HG03159 (cell line): ENCODE measurements around the gene SDC1.
"Not testable (repeated sequence)": the region's sequence is repeated elsewhere in the genome, so short reads cannot be mapped to it uniquely, and the experiment has no call there.

Source experiments
- ATAC-seq: cut with Tn5 transposase; IDR thresholded peaks from one replicate; pipeline ENCODE4 v1.9.1; 2021; ENCODE audit warnings: mild to moderate bottlenecking, moderate library complexity; ENCODE audit not compliant: unreplicated experiment

Gene SDC1, protein sequence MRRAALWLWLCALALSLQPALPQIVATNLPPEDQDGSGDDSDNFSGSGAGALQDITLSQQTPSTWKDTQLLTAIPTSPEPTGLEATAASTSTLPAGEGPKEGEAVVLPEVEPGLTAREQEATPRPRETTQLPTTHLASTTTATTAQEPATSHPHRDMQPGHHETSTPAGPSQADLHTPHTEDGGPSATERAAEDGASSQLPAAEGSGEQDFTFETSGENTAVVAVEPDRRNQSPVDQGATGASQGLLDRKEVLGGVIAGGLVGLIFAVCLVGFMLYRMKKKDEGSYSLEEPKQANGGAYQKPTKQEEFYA

DNA sequence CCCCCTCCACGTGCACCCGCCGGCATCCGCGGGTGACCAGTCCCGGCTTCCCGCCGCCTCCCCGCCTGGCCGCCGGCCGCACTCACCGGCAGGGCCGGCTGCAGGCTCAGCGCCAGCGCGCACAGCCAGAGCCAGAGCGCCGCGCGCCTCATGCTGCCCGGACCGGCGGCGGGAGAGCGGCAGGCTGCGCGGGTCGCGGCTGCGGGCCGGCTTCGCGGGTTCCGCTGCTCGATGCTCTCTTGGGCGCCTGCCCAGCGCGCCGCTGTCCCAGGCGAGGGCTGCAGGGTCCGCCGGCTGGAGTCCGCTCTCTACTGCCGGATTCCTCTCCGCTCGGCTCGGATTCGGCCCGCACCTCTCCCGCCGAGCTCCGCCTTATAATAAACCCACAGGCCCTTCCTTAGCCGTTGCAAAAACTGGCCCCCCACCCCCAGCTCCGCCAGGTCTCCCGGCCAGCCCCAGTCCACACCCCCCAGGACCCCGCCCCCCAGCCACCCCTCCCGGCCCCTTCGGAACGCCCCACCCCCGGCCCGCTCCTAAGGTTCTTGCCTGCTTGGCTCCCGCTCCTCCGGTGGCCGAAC is at the start of gene SDC1:
Gene SDC1, minus strand, starts transcription at position 415 of the 578 bp plus-strand sequence. Its CDS starts 263 bp downstream, at position 152.
- ATAC-seq: no peak

DNA sequence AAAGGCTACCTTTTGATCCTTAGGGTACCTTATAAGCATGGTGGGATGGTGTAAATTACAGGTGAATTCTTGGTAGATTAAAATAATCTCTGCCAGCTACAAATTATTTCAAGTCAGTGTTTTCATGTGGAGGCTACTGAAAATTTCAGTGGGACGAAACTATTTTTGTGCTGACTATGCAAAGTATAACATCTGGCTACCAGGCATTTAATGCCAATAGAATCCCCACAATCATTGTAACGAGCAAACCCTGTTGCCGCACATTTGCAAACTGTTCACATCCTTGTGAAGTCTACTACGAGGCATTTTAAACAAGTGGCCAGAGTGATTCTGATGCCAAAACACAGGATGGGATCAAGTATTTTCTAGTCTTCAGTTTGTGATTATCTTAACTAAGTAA is 48.1 kb upstream of the SDC1 start:
- ATAC-seq: no peak

DNA sequence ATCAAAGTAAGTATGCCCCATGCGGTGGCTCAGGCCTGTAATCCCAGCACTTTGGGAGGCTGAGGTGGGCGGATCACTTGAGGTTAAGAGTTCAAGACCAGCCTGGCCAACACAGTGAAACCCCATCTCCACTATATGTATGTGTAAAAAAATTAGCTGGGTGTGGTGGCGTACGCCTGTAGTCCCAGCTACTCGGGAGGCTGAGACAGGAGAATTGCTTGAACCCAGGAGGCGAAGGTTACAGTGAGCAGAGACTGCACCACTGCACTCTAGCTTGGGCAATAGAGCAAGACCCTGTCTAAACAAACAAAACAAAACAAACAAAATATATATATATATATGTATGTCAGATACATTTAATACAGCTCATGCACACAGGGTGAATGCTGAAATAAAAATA is 43.4 kb upstream of the SDC1 start:
- not testable (repeated sequence) for ATAC-seq

DNA sequence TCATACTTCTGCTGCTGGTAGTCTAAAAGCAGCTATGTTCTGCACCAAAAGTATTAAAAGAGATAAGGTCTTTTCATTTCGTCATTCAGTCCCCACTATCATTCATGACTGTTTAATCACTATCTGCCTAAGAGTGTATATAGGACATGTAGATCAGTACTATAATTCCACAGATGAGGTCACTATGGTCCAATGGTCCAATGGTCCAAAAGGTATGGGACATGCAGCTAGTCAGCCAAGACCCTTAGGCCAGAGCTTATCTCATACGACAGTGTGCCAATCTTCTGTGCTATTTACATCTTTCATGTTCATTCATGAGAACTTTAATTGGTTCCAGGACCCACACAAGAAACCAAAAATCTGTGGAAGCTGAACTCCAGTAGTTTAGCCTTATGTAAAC is 42.6 kb upstream of the SDC1 start:
- no peak for ATAC-seq

DNA sequence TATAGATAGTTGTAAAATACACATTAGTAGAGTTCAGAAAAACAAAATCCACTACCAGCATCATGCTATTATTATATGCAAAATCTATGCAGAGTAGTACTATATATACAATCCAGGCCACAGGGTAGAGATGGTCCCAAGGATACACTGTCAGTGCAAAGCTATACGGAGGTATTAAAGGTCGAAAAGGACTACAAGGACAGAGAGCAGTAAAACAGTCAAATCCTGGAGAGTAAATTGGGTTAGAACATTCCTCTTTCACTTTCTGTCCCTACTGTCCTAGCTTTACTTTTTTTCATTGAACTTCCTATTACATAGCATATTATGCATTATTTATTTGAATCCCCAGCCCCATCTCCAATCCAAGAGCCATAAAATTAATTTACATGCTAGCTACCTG is 39.7 kb upstream of the SDC1 start:
- no peak for ATAC-seq

DNA sequence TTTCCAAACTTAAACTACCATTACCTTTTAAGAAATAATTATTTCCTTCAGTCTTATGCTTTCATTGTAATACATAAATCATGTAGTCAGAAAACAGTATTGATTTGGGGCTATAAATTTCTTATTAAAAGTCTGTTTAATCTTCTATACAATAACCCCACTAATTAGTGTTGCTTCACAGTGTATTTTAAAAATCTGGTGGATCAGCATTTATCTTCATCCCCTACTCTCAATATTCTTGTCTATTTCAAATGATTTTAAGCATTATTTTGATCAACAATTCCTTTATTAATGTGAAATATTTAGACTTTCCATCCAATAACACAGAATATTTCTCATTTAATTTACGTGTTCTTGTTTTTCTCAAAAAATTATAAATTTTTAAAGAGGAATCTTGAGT is 32.5 kb upstream of the SDC1 start:
- ATAC-seq: no peak

DNA sequence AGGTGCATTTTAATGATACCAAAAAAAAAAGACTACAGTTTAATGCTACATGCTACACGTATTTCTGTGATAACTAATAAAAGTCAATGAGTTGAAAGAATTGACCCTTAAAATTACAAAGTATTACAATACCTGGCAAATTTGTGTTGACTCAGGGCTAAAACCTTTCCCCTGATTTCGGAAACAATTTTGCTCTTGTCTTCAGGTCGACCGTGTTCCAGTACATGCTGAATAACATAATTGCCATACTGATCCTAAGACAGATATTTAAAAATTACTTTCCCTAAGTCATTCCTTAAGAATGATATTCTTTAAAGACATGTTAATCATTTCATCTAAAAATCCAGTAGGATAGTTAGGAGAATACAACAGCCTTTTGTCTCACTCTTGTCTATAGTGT is 29.8 kb upstream of the SDC1 start:
- ATAC-seq: no peak

DNA sequence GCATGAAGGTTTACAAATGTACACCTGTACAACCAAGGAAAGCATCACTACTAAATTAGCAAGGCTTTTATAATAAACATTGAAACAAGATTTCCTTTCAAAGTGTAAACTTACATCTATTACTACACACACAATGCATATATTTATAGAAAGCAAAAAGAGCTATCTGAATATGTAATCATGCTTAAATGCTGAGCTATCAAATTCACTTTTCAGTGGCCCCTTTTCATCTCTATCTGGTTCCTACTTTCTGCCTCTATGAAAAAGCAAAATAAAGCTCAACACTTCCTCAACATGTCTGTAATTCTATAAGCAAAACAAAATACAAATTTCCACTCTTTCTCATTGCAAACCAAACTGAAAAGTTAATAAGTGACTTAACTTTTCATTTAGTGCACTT is 25.5 kb upstream of the SDC1 start:
- ATAC-seq: no peak

DNA sequence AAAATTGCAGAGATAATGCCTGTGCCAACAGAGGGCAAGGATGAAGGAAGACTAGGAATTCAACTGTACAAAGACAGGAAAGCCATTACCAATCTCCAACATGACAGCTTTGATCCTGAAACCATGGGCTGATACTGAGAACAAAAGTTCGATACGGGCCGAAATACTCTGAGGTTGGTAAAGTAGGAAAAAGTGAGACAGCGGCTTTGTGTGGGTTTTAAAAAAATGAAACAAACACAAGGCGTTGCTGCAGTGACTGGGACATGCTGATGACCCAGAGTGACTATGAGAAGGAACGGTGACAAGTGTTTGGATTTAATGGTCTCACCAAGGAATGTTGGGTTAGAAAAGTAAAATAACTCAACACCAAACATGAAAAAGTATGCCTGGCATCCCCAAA is 24.2 kb upstream of the SDC1 start:
- ATAC-seq: no peak

DNA sequence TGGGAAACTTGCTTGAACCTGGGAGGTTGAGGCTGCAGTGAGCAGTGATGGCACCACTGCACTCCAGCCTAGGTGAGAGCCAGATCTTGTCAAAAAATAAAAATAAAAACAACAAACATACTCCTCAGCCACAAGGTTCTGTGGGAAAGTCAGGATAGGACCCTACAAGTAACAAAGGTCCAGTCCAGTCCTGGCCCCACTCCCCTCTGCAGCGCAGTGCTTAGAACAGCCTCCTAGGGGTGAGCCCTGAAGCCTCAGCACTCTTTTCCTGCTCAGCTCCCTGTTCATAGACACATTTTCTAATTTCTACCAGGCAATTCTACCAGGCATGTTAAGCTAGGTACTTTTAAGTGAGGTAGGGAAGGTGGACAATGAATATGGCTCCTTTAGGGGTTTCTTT is 22.2 kb upstream of the SDC1 start:
- ATAC-seq: no peak

DNA sequence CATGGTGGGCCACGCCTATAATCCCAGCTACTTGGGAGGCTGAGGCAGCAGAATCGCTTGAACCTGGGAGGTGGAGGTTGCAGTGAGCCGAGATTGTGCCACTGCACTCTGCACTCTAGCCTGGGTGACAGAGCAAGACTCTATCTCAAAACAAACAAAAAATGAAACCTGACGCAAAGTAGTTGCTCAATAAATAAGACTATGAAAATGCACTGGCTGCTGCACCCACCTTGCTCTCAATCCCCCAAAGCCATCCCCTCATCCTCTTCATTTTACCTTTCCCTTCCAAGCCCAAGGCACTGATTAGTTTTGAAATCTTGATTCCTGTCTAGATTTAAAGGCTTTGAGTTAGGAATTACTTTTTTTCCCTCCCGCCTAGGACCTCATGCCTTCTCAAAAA is 18.7 kb upstream of the SDC1 start:
- not testable (repeated sequence) for ATAC-seq

DNA sequence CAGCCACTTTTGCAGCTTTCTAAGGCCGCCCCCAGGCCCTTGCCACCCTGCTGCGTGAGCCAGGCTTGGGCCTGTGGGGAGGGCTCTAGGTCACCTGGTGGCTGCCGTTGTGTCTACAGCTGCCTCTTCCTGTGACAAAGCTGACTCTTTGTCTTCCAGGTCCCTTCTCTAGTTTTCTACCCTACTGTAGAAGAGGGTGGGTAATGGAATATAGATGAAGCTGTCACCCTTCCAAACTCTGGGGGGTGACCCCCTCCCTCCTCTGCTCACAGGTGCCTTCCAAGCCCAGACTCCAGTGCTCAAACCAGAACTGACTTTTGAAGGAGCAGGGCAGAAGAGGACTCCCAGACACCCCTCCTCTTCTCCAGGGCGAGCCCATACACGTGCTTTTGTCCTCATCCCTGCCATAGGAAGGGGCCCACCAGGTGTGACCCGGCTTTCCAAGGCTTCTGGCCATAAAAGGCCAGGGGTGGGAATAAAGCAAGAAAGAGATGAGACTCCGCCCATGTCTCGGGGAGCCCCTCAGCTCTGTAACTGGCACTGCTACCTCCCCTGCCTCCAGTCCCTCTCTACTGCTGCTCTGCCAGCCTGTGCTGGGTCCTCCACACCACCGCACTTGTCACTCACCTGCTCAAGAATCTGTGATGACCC is 17.9 kb upstream of the SDC1 start:
- ATAC-seq: no peak

DNA sequence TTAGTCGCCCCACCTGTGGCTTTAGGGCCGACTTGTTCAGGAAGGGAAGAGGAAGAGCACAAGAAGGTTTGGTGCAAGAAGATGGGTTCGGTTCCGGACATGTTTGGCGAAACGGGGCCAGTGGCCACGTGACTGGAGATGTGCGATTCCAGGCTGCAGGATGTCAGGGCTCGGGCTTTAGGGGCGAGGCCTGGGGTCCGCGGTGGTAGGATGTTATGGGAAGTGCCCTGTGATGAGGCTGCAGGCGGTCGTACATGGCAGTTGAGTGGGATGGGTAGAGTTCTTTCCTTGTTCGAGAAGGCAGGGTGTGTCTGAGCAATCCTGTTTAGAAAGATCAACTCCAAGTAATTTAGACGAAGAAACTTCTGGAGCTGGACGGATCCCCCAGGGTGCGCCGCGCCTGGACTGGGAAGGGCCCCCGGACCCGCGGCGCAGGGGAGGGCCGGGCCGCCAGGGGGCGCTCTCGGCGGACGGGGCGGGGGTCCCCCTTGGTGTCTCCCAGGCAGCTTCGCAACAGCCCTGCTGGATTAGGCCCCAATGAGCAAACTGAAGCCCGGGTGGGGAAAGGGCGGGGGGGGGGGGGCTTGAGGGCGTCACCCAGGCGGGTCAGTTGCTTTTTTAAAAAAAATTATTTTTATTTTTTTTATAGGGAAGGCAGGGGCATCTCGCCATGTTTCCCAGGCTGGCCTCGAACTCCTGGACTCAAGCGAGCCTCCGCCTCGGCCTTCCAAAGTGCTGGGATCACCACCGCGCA is 17.2 kb upstream of the SDC1 start:
- no peak for ATAC-seq

DNA sequence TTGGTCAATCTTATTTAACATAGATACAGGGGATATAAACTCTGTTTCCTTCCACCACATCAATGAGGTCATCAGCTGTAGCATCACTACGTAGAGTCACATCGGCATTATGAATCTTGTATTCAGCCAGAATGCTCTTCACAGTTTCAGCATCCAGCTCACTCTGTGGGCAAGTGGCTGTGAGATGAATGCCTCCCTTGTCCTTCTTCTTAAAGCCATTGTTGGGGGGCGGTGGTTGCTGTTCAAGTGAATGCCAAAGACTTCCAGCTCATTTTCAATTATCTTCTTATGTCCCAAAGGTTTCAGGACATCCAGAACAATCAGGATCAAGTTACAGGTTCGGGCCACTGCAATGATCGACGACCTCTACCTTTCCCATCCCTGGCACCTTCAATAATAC is 15.4 kb upstream of the SDC1 start:
- not testable (repeated sequence) for ATAC-seq

DNA sequence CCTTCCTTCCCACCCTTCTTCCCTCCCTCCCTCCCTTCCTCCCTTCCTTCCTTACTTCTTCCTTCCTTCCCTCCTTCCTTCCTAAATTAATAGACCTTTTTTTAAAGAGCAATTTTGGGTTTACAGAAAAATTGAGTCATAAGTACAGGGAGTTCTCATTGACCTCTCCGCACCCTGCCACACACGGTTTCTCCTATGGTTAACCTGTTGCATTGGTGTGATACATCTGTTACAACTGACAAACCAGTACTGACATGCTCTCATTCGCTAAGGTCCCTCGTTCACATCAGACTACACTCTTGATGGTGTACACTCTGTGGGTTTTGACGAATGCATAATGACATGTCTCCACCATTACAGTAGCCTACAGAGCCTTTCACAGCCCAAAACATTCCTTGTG is 11.6 kb upstream of the SDC1 start:
- no peak for ATAC-seq

DNA sequence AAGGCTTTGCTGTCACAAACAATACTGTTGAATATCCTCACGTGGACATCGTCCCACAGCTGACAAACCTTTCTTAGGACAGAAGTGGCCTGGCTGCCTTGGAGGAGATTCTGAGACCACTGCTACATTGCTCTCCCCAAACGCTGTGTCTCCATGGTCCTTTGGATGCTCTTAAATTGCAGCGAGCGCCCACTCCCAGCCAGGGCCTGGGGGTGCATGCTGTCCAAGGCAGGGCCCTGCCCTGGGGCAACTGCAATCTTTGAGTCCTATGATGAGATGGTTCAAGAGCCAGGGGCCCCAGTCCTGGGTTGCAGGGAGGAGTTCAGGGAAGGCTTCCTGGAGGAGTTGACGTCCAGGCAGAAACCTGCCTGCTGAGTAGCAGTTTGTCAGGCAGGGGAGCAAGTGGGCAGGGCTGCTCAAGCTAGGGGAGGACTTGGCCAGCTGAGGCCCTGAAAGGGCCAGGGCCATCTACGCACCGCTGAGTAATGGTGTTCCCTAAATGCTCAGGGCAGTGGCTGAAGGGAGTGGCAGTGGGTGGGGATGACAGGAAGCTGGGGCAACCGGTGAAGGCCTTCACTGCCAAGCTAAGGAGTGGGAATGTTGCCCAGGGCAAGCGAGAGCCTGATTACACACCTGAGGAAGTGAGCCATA is 10.8 kb upstream of the SDC1 start:
- no peak for ATAC-seq

DNA sequence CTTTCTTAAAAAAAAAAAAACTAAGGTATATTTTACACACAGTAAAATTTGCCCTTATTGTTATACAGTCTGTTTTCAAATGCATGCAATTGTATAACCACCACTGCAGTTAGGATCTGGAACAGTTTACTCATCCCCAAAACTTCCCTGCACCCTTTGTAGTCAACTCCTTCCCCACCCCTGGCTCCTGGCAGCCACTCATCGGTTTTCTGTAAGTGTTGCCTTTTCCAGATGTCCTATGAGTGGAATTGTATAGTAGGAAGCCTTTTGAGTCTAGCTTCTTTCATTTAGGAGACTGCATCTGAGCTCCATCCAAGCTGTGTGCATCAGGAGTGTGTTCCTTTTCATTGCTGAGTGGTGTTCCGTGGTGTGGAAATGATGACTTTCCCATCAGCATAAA is 9.7 kb upstream of the SDC1 start:
- not testable (repeated sequence) for ATAC-seq

DNA sequence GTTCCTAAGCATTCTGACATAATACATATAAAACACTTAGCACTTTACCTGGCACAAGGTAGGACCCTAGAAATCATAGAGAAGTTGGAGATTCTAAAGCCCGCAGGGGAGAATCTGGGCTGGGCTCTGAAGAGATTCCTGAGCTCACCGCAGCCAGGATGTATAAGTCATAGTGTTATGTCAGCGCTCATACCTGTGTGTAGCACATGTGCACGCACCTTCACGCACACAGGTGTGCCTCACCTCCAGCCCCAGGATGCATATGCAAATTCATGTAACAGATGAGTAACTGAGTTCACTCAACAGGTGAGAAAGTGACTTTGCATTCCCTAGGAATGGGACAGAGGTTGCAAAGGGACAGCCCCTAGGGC is 7.9 kb upstream of the SDC1 start:
- no peak for ATAC-seq

DNA sequence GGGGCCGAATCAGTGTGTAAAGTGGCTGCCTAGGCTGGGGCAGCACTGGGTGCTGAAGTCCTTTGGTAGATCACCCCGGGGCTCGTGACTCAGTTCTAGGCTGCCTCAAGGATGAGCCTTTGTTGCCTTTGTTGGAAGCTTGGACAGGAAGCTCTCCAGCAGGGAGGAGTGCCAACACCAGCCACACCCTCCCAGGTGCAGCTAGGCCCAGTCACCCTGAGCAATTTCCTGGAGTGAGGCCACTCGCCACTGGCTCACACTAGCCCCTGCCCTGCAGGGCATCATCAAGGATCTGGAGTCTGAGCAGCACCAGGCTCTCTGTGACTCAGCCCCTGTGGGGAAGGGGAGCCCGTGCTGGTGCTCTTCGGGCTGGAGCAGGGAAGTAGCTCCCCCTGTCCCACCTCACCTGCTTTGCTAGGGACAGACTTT is 6.7 kb upstream of the SDC1 start:
- ATAC-seq: no peak

DNA sequence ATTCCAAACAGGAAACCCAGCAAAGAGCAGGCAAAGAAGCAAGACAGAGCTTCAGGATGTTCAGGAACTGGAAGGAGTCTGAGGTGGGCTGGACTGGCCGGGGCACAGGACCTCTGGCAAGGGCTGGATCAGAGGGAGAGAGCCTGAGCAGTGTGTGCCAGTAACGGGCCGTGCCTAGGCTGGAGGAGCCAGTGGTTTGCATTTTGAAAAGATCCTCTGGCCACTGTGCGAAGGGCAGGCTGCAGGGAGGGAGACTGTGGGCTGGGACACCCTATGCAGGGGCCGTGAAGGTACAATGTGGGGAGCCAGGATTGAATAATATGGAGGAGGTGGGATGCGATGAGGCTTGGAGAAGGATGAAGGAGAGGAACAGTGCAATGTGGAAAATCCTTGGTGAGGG is 6.2 kb upstream of the SDC1 start:
- no peak for ATAC-seq

DNA sequence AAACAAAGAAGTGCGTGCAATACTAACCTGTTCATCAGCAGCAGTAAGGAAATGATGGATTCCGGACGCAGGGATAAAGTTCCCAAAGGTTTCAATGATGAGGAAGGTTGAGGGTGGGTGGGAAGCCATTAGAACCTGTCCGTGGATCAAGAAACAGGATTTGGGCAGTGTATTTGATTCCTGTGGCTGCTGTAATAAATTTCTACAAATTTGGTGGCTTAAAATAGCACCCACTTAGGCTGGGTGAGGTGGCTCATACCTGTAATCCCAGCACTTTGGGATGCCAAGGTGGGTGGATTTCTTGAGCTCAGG is 5.1 kb upstream of the SDC1 start:
- ATAC-seq: no peak
